Ureter (tissue), 1 donor: ENCODE results near the gene BCAM. TPM values are rescaled to one million over a fixed set of nuclear protein-coding genes. Genes with fewer than 3 reads are reported as not detected.
"Not testable (repeated sequence)": the region's sequence is repeated elsewhere in the genome, so short reads cannot be mapped to it uniquely, and the experiment has no call there.

Experiments used
- DNase-seq: peaks from one replicate; pipeline ENCODE4 v3.0.0-alpha.2; 2020; ENCODE audit warnings: low spot score
- total RNA-seq: library from RNA; stranded (reverse); gene quantifications from one replicate; pipeline ENCODE4 v1.2.4, GENCODE V29; 2023
- donor health status: DM: yes; HTN: yes; CAD: no.

BCAM gene
- total RNA-seq, 1 donor from 2014 or later: 136 TPM

- no peak for DNase-seq
Observed at GRCh38 chr19:44848036-44848811, 39.3 kb downstream of the BCAM start.

GRCh38 chr19:44848812-44849447 is 40.0 kb downstream of the BCAM start:
- DNase-seq: no peak

GRCh38 chr19:44850641-44851109 is 41.8 kb downstream of the BCAM start:
- DNase-seq: no peak

GRCh38 chr19:44851427-44851826 is 42.5 kb downstream of the BCAM start:
- no peak for DNase-seq

- no peak for DNase-seq
Observed at GRCh38 chr19:44855606-44856005, 46.7 kb downstream of the BCAM start.

GRCh38 chr19:44856421-44857083 is 47.6 kb downstream of the BCAM start:
- DNase-seq: no peak

- DNase-seq: no peak
Observed at GRCh38 chr19:44857837-44858236, 48.9 kb downstream of the BCAM start.

- DNase-seq: not testable (repeated sequence)
Observed at GRCh38 chr19:44861576-44861975, 52.7 kb downstream of the BCAM start.

- DNase-seq: no peak
Observed at GRCh38 chr19:44863990-44864389, 55.1 kb downstream of the BCAM start.

GRCh38 chr19:44865196-44865767 is 56.4 kb downstream of the BCAM start:
- no peak for DNase-seq

GRCh38 chr19:44866664-44867063 is 57.8 kb downstream of the BCAM start:
- DNase-seq: no peak

- DNase-seq: no peak
Observed at GRCh38 chr19:44867578-44867977, 58.7 kb downstream of the BCAM start.

GRCh38 chr19:44869733-44870470 is 61.0 kb downstream of the BCAM start:
- no peak for DNase-seq

Other genes starting within 250 kb of the BCAM start
- gene IGSF23, start 195.5 kb upstream of the BCAM start, total RNA-seq: not detected
- gene PVR, start 165.2 kb upstream of the BCAM start, total RNA-seq: 24.9 TPM
- 4.5 TPM for gene CEACAM19, start 137.6 kb upstream of the BCAM start, total RNA-seq
- gene CEACAM16, start 110.0 kb upstream of the BCAM start, total RNA-seq: not detected
- 68.4 TPM for gene BCL3, start 60.4 kb upstream of the BCAM start, total RNA-seq
- gene CBLC, start 31.2 kb upstream of the BCAM start, total RNA-seq: 49.5 TPM
- 66.7 TPM for gene NECTIN2, start 37.2 kb downstream of the BCAM start, total RNA-seq
- gene TOMM40, start 82.2 kb downstream of the BCAM start, total RNA-seq: 65.9 TPM
- 61.2 TPM for gene APOE, start 96.7 kb downstream of the BCAM start, total RNA-seq
- 32.5 TPM for gene APOC1, start 105.5 kb downstream of the BCAM start, total RNA-seq
- gene APOC4, start 133.1 kb downstream of the BCAM start, total RNA-seq: not detected
- 1.3 TPM for gene APOC2, start 136.9 kb downstream of the BCAM start, total RNA-seq
- gene CLPTM1, start 146.3 kb downstream of the BCAM start, total RNA-seq: 94.1 TPM
- 16.9 TPM for gene RELB, start 192.4 kb downstream of the BCAM start, total RNA-seq
- gene CLASRP, start 229.9 kb downstream of the BCAM start, total RNA-seq: 128 TPM